CD4-positive, alpha-beta T cell treated with Interleukin-10 for 1 hour (primary cell): ENCODE data around the gene RABL6.
"Not testable (repeated sequence)": the region's sequence is repeated elsewhere in the genome, so short reads cannot be mapped to it uniquely, and the experiment has no call there.

Experiments
- DNase-seq: peaks from one replicate; pipeline ENCODE4 v3.0.0-alpha.2; 2020

RABL6 gene

DNA sequence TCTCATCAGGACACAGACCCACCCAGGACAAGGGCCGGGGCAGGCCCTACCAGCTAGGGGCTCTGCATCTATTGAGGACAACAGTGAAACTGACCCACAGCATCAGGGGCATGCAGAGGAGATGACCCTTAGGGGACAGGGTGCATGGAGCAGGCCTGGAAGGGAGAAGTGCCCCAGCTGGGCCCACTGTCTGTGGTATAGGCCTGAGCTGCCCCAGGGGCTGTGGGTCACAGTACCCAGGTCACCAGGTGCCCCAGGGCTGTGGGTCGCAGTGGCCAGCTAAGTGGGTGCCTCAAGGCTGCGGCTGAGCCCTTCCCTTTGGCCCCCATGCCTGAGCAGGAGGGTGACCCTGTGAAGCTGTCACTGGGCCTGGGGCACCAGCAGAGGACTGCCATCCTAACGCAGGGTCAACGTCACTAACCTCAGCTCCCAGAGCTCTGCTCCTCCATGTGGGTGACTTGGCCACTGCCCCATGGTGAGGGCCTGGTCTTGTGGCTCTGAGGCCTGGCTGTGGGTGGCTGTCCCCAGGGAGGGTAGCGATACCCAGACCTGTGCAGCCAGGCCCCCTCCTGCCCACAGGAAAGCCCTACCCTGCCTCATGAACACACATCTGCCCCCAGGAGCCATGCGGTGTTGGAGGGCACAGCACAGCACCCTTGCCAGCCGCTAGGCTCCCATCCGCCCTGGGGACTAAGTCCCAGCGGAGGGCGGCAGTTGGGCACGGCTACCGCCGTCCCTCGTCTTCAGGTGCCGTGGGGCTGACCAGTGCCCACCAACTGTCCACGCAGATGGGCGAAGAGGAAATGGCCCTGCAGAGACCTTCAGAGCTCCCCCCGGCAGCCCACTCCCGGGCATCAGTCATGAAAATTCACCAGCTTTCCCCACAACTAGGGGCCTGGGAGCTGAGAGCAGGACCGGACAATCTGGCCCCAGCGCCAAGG lies 53.5 kb downstream of the RABL6 start:
- DNase-seq: no peak

DNA sequence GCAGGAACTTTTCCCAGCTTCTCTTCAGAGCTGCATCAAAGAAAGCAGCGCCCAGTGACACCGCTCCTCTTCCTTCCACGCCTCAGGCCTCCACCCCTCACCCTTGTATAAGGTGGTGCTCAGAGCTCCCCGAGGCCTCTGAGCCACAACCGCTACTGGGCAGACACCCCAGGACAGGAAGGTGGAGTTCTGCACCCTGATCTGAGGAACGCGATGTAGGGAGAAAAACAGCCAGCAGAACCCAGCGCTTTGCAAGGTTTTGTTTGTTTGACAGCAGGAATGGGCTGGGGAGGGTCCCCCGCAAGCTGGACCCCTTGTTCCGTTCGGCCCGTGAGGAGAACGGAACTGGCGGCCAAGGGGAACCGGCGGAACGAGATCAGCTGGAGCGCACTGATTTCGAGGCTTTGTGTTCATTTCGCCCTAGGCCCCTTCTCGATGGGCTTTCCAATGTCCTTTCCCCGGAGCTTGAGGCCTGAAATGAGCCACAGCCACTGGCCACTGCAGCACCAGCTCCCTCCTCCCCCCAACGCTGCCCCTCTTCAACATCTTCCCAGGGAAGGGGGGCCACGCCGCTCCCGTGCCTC lies 54.2 kb downstream of the RABL6 start:
- no peak for DNase-seq

DNA sequence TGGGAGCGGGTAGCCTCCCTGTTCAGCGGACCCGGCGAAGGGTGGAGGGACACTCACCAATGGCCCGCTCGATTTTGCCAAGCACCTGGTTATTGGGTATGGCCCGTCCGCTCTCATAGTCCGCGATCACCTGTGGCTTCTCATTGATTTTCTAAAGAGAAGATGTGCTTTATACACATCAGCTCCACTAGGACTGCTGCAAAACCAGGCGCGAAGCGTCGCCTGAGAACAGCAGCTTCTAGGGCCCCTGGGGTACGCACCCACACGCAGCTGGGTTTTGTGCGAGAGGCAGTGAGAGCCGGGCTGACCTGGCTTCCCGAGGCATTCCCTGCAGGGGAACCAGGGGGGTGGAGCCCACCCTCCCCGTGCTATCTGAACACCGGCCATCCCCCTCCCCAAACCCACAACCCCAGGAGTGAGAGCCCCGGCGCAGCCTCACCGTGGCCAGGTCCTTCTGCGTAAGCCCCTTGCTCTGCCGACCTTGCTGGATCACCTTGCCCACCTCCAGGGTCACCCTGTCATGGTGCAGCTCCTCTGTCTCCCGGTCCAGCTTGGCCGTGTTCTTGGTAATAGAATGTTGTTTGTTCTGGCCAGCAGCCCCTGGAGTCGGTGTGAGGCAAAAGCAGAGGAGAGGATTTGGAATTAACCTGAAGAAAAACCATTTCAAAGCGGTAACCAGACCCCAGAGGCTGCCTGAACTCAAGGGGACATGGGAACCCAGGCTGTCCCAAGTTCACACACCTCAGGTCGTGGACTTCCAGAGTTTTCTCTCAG lies 55.3 kb downstream of the RABL6 start:
- DNase-seq: no peak

DNA sequence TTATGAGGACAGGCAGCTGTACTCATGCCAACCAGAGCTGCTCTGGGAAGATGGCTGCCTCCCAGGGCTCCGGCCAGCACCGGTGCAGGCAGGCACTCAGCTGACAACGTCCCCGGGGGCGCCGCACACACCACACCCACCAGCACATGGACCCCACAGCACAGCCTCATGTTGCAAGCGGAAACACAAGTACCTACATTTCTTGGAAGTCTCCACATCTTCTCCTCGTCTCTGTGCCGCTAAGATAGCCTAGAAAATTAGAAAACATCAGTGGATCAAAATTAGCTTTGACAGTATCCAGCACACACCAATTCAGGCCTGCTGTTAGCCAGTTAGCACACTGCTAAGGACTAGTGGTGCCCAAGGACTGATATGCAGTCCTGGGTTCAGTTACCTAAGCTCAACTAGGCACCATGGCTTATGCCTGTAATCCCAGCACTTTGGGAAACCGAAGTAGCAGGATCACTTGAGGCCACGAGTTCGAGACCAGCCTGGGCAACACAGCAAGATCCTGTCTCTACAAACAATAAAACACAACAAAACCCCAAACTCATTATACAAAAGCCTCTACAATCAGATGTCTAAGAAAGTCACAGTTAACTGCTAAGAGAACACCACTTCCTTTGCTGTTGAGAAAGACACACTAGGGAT lies 56.0 kb downstream of the RABL6 start:
- DNase-seq: no peak

DNA sequence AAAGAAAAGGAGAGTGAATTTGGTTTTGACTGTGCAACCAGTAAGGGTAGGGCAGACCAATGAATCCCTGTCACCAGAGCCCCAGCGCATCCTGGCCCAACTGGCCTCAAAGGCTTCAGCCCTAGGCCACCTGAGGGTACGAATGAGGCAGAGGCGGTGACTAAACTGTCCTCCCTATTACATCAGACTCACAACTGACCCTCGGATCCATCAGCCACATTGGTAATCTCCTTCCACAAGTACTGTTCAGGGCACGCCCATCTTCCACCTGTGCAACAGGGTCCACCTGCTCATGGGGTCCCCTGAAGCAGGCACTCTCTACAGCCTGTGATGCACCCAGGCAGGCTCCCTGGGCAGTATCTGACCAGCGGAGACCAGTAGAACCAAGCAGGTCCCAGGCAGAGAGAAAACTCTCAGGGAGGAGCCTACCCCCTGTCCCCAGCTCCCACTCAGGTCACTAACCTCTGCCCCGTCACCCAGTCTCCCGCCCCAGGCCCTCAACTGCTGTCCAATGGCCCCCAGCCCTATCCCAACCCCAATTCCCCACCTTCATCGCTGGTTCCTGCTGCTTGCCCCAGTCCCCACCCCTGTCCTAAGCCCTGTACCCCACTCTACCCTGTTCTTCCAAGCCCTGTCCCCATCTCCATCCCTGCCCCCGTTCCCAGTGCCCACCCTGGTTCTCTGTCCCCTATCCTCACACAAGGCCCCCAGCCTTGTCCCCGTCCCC lies 57.5 kb downstream of the RABL6 start:
- DNase-seq: no peak

DNA sequence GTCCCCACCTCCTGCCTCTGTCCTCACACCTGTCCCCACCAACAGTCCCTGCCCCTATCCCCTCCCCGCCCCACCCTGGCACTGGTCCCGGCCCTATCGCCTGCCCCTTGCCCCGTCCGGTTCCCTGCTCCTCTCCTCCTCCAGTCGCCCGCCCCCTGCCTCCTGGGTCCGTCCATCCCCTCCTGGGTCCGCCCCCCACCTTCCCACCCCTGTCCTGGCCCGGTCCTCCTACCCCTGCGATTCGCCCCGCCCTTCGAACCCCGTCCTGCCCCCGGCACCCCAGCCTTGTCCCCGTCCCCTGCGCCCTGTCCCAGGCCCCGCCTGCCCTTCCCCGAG lies 58.0 kb downstream of the RABL6 start:
- DNase-seq: no peak

DNA sequence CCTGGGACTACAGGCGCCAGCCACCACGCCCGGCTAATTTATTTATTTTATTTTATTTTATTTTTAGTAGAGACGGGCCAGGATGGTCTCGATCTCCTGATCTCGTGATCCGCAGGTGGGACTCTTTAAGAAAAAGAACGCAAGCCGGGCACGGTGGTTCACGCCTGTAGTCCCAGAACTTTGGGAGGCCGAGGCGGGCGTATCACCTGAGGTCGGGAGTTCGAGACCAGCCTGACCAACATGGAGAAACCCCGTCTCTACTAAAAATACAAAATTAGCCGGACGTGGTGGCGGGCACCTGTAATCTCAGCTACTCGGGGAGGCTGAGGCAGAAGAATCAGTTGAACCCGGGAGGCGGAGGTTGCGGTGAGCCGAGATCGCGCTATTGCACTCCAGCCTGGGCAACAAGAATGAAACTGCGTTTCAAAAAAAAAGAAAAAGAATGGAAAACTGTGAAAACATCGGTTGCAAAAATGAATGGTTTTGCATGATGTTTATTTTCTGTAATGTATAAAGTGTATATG lies 59.2 kb downstream of the RABL6 start:
- not testable (repeated sequence) for DNase-seq

DNA sequence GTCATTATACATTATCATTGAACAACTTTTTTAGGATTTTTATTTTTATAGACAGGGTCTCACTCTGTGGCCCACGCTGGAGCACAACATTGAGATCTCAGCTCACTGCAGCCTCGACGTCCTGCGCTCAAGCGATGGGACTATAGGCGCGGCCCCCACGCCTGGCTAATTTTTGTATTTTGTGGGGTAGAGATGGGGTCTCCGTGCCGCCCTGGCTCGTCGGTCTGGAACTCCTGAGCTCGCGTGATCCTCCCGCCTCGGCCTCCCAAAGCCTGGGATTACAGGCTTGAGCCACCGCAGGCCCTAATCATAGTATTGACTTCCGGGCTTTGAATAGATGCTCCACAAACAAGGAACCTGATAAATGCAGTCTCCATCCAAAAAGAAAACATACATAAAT lies 59.7 kb downstream of the RABL6 start:
- no peak for DNase-seq

DNA sequence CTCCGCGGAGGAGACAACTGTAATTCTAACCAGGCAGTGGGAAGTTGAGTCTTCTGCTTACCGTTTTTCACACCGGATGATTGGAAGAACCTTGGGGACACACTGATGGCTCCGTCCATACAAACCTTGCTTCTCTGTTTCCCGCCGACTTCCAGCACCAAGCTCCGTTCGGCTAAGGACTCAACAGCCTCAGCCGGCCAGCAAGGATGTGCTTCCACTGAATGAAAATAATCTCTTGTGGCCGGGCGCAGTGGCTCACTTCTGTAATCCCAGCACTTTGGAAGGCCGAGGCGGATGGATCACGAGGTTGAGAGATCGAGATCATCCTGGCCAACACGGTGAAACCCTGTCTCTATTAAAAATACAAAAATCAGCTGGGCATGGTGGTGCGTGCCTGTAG lies 60.2 kb downstream of the RABL6 start:
- DNase-seq: no peak

DNA sequence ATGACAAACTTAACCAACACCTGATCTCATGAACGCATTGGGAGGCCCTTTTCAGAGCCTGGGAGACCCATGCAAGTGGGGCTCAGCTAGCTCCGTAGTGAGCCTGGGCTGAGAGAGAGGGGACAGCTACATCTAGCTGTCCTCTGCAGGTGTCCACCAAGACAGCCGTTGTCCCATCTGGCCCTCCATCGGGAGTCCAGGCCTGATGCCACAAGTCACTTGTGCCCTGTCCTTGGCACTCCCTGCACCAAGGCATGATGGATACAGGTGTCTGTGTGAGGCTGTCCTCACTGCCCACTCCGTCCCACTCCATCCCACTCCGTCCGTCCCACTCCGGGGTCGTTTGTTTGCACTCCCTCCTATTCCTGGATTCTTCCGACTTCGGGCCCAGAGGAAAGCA lies 60.9 kb downstream of the RABL6 start:
- no peak for DNase-seq

DNA sequence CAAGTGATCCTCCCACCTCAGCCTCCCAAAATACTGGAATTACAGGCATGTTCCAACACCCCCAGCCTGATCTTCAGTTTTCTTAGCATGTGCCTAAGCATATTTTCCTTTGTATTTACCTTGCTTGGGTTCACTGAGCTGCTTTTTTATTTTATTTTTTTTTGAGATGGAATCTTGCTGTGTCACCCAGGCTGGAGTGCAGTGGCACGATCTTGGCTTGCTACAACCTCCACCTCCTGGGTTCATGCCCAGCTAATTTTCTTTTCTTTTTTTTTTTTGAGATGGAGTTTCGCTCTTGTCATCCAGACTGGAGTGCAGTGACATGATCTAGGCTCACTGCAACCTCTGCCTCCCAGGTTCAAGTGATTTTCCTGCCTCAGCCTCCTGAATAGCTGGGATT lies 61.9 kb downstream of the RABL6 start:
- DNase-seq: not testable (repeated sequence)

DNA sequence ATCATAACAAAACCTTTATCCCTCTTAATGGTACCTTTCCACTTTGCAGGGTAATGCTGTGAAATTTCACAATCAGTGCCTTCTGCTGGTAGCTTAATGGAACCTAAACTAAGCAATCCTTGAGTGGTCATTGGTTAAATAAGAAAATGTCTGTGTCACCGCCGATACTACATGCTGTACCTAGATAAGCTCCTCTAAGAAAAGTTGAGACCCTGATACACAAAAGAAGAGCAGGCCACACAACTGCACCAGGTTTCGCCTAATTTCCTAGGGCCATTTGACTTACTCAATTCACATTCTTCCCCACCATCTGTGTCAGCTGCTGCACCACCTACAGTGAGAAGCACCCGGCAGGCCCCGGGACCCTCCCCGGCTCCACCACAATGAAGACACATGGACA lies 67.4 kb downstream of the RABL6 start:
- no peak for DNase-seq

DNA sequence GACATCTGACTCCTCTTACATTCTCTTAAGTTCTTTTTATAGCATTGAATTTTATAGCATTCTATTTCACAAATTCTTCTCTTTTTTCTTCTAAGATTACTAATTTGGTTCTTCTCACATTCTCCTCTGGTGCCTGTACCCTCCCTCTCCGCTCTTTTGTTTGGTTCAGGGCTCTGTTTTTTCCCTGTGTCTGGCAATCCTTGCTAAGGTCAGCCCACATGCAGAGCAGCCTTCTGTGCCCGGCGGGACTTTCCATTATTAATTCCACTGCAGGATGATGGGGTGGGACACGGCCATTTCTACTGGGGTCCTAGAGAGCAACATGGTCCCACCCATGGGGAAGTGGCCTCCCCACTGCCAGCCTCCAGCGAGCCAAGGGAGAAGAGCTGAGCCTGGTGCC lies 68.7 kb downstream of the RABL6 start:
- no peak for DNase-seq

DNA sequence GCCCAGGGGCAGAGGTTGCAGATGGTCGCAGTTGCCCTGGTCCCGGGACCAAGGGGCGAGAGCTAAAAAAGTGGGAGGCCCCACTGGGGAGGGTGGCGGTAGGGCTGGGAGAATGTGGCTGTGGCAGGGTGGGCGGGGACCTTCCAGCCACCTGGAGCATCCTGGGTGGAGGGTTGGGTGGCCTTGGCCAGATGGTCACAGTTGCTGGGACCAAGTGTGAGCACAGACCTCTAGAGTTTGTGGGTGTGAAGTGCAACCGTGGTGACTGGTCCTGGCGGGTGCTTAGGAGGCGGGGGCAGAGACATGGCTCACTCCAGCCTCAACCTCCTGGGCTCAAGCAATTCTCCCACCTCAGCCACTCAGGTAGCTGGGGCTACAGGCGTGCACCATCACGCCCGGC lies 72.9 kb downstream of the RABL6 start:
- no peak for DNase-seq

DNA sequence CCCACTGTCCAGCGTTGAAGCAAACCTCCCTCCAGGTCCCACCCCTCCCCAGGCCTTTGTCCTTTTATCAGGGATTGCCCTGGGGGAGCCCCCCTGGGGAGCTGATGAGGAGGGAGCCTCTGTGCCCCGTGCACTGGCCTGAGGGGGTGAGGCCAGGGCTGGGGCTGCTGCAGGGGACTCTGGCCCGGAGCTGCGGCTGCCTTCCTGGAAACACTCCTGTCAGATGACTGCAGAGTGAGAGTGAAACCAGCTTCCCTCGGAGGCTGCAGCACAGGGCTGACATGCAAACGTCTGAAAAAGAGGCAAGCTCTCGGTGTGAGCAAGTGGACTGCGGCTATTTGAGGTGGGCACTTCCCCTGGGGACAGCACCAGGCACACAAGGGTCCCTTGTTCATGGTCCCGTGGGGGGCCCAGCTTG lies 74.0 kb downstream of the RABL6 start:
- DNase-seq: peak; percentile 47

DNA sequence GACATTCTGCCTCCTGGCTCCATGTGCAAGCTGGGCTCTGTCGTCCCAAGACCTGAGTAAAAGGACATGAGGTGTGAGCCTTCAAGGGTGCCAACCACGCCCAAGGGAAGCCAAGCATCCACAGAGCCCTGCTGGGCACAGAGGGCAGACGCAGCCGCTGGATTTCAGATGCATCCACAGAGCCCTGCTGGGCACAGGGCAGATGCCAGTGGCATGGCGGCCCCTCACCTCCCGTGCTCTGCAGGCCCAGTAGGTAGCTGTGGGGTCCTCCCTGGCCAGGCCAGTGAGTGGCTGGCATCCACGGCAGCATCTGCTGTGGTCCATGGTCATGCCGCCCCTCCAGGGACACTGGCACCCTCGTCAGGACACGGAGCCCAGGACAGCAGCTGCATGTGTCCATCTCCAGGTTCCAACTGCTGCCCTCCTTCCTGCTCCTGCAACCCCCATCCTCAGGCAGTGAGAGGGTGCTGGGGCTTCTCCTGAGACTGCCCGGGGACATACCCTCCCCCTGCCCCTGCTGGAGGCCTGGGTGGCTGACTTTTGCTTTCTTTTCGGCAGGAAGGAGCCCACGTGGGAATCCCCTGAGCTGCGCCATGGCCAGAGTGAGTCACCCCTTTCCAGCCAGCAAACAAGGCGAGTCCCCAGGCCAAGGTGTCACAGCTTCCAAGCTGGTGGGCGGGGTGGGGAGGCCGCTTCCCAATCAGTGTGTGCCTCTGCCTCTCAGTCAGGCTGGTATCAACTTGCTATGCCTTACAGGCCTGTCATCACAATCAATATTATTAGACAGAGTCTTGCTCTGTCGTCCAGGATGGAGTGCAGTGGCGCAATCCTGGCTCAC lies 74.6 kb downstream of the RABL6 start:
- DNase-seq: peak; percentile 90

DNA sequence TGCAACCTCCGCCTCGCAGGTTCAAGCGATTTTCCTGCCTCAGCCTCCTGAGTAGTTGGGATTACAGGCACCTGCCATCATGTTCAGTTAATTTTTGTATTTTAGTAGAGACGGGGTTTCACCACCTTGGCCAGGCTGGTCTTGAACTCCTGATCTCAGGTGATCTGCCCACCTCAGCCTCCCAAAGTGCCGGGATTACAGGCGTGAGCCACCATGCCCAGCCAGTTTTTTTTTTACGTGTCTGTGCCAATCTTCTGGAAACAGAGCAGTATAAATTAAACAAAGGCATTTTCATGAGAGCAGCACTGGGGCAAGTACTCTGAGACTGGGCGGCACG lies 75.2 kb downstream of the RABL6 start:
- DNase-seq: not testable (repeated sequence)

DNA sequence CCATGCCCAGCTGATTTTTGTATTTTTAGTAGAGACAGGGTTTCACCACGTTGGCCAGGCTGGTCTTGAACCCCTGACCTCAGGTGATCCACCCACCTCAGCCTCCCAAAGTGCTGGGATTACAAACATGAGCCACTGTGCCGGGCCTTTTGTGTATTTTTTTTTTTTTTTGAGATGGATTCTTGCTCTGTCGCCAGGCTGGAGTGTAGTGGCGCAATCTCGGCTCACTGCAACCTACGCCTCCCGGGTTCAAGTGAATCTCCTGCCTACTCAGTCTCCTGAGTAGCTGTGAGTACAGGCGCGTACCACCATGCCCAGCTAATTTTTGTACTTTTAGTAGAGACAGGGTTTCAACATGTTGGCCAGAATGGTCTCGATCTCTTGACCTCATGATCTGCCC lies 75.9 kb downstream of the RABL6 start:
- DNase-seq: not testable (repeated sequence)

DNA sequence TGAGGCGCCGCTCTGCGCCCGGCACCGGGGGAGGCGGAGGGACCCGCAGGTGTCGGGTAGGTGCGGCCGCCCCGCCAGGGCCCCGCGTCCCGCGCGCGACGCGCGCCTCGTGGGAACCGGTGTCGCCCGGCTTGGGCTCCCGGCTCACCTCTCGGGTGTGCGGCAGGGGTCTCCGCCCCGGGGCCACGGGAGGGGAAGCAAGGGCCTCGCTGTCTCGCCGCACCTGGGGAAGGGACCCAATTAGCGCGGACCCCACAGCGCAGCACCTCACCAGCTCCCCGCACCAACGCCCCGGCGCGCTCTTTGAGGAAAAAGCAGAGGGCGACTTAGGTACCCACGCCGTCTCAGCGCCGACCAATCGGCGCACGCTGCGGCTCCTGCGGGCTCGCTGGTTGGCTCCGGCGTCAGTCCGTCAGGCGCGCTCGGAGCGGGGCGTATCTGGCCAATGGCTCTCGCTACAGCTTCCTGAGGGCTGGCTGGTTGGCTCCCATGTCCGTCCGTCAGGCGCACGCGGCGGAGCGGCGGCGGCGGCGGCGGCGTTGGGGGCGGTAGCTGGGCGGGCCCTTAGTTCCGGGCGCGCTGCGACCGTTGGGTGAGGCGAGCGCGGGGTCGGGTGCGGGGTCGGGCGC lies 78.3 kb downstream of the RABL6 start, which contains the start of gene TRAF2:
Gene TRAF2 (plus strand): TSS at position 567 of the 629 bp plus-strand sequence. CDS start 12,225 bp downstream, outside the sequence.
- DNase-seq: peak; percentile 98
